PFSK-1 (cell line): Measurements from ENCODE around the gene PRKCE.
A peak's percentile ranks its signal among the peaks of the same experiment; 100 is the strongest.

Experiments used
- FOXP2 ChIP-seq: optimal IDR thresholded peaks from 2 replicates; pipeline ENCODE3; 2011; ENCODE audit warnings: borderline replicate concordance, control low read depth, inconsistent platforms; ENCODE audit not compliant: insufficient read depth; ENCODE audit errors: extremely low read length, extremely low read depth
- POLR2AphosphoS5 ChIP-seq: IDR thresholded peaks from 2 replicates; pipeline ENCODE4 v1.6.1; 2012; ENCODE audit warnings: low read depth, mild to moderate bottlenecking, control low read depth, low read length, moderate library complexity
- REST ChIP-seq, 2 experiments: IDR thresholded peaks; 2 replicates each; pipeline versions ENCODE4 v1.6.1 to v1.8.0; 2011 to 2012; ENCODE audit warnings: low read depth in 2 of 2, low read length in 2 of 2, control low read depth in 1 of 2, inconsistent platforms in 1 of 2, mild to moderate bottlenecking in 1 of 2, moderate library complexity in 1 of 2; ENCODE audit not compliant: insufficient read depth in 1 of 2
- SIN3A ChIP-seq: IDR thresholded peaks from 2 replicates; pipeline ENCODE4 v1.6.1; 2012; ENCODE audit warnings: mild to moderate bottlenecking, low read length, moderate library complexity, borderline replicate concordance; ENCODE audit not compliant: insufficient read depth
- TAF1 ChIP-seq: IDR thresholded peaks from 2 replicates; pipeline ENCODE4 v1.6.1; 2012; ENCODE audit warnings: low read length, control low read depth, borderline replicate concordance; ENCODE audit not compliant: insufficient read depth

The PRKCE gene

GRCh38 chr2:45907592-45907991 lies 256.1 kb downstream of the PRKCE start:
- no peak for TF ChIP-seq TAF1
- no peak for TF ChIP-seq REST (IDR thresholded peaks at IDR 0.05; ENCODE audit: insufficient read depth in 1 of 2, low read depth in 2 of 2, low read length in 2 of 2)
- no peak for TF ChIP-seq FOXP2
- no peak for TF ChIP-seq POLR2AphosphoS5
- no peak for TF ChIP-seq SIN3A

- TF ChIP-seq TAF1 (no peak), REST (IDR thresholded peaks at IDR 0.05; ENCODE audit: insufficient read depth in 1 of 2, low read depth in 2 of 2, low read length in 2 of 2) (no peak), SIN3A (no peak), FOXP2 (no peak), POLR2AphosphoS5 (no peak)
Observed at GRCh38 chr2:45908316-45909170, 257.1 kb downstream of the PRKCE start.

- TF ChIP-seq REST (IDR thresholded peaks at IDR 0.05; ENCODE audit: insufficient read depth in 1 of 2, low read depth in 2 of 2, low read length in 2 of 2), result no peak
- no peak for TF ChIP-seq SIN3A
- no peak for TF ChIP-seq FOXP2
- TF ChIP-seq TAF1, result no peak
- no peak for TF ChIP-seq POLR2AphosphoS5
Observed at GRCh38 chr2:45909171-45909565, 257.7 kb downstream of the PRKCE start.

GRCh38 chr2:45909677-45910191 lies 258.3 kb downstream of the PRKCE start:
- TF ChIP-seq POLR2AphosphoS5 (no peak), REST (IDR thresholded peaks at IDR 0.05; ENCODE audit: insufficient read depth in 1 of 2, low read depth in 2 of 2, low read length in 2 of 2) (no peak), SIN3A (no peak)

GRCh38 chr2:45910473-45911060 lies 259.1 kb downstream of the PRKCE start:
- TF ChIP-seq POLR2AphosphoS5 (no peak), REST (IDR thresholded peaks at IDR 0.05; ENCODE audit: insufficient read depth in 1 of 2, low read depth in 2 of 2, low read length in 2 of 2) (peak; percentile 36 to 63; a peak in 2 of 4 replicates)
